GM20431 (cell line): ENCODE results near the gene FAM222B.

Source experiments
- in situ Hi-C: fragments of 300-500 bp; cut with MseI, MboI; formaldehyde crosslinking; loops from one replicate; pipeline ENCODE4 v1.15.0; 2020; ENCODE audit warnings: low sequenced_read_pairs; ENCODE audit not compliant: unreplicated experiment

Gene FAM222B

DNA sequence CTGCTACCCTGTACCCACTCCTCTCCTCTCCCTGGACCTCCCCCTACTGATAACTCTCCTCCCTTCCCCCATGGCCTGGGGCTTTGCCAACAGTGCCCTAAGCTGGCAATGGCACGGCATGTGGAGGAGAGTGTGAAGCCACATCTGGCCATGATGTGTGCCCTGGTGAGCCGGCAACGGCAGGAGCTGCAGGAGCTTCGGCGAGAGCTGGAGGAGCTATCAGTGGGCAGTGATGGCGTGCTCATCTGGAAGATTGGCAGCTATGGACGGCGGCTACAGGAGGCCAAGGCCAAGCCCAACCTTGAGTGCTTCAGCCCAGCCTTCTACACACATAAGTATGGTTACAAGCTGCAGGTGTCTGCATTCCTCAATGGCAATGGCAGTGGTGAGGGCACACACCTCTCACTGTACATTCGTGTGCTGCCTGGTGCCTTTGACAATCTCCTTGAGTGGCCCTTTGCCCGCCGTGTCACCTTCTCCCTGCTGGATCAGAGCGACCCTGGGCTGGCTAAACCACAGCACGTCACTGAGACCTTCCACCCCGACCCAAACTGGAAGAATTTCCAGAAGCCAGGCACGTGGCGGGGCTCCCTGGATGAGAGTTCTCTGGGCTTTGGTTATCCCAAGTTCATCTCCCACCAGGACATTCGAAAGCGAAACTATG, 93.6 kb downstream of the FAM222B start:
- in situ Hi-C loops: no loop called here

DNA sequence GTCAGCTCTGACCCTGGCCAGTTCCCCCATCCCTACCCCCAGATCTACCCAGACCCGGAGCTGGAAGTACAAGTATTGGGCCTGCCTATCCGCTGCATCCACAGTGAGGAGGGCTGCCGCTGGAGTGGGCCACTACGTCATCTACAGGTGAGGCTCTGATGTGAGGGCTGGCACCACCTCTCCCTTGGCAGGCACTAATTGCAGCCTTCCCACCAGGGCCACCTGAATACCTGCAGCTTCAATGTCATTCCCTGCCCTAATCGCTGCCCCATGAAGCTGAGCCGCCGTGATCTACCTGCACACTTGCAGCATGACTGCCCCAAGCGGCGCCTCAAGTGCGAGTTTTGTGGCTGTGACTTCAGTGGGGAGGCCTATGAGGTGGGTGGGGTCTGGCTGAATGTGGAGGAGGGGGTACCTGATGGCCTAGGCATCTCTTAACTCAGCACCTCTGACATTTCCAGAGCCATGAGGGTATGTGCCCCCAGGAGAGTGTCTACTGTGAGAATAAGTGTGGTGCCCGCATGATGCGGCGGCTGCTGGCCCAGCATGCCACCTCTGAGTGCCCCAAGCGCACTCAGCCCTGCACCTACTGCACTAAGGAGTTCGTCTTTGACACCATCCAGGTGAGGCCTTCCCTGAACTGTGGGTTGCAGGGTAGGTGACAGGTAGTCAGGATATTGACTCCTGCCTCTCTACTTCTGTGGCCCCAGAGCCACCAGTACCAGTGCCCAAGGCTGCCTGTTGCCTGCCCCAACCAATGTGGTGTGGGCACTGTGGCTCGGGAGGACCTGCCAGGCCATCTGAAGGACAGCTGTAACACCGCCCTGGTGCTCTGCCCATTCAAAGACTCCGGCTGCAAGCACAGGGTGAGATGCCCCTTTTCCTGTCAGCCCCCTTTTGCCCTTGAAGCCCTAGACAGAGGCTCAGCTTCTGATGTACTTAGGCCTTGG, 94.5 kb downstream of the FAM222B start:
- in situ Hi-C loops: no loop called here

DNA sequence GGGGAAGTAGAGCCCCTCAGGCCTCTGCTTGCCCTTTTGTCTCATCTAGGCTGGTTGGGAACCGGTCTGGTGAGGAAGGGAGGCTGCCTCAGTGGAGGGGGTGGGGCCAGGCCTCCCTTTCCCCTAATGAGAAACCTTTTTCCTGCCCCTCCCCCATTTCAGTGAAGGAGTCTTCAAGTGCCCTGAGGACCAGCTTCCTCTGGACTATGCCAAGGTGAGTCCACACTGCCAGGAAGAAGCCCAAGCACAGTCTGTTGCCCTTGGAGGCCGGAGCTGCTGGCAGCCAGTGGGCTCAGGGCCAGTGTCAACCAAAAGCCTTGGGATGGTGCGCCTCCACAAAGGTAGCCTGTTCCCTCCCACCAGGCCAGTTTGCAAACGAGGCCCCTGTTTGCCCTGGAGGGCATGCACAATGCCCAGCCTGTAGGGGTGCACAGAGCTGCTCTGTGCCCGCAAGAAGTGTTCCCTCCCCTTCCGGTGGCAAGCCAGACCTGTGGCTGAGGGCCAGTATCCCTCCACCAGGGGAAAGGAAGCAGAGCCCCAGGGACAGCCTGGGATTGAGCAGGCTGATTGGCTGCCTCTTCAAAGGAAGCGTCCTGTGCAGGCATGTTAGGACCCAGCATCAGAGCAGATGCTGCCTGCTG, 95.4 kb downstream of the FAM222B start:
- in situ Hi-C loops: no loop called here

DNA sequence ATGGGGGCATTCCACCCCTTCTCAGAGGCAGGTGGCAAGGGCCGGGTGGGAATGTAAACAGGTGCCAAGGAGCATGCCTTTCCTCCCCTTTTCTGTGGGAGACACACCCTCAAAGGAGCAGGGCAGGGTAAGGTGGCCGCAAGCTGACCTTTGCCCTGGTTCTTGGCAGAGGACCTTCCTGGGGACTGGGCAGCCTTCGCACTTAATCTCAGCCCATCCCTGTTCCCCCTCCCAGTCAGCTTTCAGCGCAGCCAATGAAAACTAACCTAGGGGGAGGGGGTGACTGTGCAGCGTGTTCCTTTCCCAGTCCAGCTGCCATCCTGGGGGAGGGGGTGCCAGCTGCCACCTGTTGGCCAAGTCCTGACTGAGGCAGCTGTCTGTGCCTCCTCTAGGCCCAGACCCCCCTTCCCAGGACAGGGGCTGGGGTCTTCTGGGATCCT, 96.0 kb downstream of the FAM222B start:
- in situ Hi-C loops: no loop called here

DNA sequence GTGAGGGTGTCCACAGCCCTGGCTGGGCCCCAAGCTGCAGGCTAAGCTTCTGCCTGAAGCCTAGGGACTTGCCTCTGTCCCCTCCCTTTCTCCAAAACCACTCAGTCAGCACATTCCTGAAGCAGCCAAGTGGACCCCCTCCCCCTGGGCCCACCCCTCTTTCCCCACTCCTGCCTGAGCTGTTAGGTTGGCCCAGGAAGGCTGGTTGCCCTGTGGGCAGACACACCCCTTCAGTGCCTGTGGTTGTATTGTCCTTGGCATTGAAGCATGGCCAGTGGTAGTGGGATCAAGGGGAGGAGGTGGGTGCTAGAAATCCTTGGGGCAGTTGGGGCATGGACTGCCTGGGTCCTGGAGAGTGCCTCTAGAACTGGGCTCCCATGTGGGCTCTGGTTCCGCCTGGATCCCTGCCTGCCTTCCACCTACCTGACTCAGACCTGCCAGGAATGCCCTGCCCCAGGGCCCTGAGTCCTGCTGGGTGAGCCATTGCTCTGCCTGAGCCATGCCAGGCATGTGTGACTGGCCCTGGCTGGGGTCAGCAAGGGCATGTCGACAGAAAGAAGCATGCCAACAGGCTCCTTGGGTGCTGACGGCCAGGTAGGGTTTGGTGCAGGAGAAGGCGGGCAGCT, 96.7 kb downstream of the FAM222B start:
- in situ Hi-C loops: no loop called here

DNA sequence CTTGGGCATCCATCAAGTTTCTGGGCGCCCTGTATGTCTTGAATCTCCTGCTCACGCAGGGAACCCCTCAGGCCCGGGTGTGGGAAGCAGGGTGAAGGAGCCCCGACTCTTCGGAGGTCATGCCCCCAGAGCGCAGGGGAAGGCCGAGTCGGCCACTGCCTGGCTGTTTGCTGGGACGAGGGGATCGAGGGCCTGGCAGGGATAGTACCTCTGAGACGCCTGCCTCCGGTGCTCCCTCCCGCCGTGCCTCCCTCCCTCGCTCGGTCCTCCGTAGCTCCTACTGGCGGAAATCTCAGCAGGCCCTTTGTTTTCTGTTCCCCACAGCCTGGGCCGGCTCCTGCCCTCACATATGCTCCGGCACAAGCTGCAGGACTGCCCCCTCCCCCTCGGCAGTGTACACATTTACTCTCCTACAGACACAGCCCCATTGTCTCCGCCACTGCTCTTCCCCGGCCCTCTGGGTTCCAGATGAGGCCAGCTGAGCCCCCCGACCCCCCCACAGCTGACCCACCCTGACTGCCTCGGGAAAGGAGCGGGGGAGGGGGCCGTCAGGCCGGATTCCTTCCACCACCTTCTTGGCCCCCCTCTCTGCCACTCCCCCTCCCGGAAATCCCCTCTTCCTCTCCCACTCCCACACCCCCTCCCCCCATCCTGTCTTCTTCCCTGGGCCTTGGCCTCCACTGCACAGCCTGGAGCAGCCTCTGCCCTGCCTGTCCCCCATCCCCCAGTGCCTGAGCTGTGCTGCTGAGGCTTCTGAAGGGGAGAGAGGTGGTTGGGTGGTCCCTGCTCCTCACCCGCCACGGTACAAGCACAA, 97.4 kb downstream of the FAM222B start:
- in situ Hi-C loops: no loop called here

DNA sequence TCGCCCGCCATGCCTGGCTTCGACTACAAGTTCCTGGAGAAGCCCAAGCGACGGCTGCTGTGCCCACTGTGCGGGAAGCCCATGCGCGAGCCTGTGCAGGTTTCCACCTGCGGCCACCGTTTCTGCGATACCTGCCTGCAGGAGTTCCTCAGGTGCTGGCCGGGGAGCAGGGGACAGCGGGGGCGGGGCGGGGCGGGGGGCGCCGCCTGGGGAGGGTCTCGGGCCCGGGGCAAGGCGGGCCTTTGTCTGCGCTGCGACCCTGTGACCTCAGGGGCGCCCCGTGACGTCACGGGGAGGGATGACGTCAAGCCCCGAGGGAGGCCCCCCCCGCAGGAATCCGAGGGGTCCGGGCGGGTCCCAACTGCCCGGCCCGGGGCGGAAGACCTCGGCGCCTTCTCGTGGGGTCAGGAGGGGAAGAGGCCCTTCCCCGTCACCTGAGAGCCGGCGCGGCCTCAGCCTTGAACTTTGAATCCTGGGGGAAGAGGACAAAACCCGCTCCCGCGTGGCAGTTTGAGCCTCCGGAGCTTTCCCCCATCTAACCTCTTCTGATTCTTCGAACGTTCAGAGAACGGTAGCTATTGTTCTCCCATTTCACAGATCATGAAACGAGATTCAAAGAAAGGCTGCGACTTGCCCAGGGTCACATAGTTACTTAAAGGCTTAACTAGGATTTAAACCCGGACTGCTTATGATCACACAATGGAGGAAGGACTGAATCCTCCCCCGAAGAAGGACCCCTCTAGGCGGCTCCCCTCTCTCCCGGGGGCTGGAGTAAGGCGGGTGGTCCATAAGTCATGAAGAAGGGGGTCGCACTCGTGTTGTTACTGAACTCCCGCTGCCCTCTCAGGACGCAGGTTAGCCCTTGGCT, 98.3 kb downstream of the FAM222B start:
- in situ Hi-C loops: no loop called here

DNA sequence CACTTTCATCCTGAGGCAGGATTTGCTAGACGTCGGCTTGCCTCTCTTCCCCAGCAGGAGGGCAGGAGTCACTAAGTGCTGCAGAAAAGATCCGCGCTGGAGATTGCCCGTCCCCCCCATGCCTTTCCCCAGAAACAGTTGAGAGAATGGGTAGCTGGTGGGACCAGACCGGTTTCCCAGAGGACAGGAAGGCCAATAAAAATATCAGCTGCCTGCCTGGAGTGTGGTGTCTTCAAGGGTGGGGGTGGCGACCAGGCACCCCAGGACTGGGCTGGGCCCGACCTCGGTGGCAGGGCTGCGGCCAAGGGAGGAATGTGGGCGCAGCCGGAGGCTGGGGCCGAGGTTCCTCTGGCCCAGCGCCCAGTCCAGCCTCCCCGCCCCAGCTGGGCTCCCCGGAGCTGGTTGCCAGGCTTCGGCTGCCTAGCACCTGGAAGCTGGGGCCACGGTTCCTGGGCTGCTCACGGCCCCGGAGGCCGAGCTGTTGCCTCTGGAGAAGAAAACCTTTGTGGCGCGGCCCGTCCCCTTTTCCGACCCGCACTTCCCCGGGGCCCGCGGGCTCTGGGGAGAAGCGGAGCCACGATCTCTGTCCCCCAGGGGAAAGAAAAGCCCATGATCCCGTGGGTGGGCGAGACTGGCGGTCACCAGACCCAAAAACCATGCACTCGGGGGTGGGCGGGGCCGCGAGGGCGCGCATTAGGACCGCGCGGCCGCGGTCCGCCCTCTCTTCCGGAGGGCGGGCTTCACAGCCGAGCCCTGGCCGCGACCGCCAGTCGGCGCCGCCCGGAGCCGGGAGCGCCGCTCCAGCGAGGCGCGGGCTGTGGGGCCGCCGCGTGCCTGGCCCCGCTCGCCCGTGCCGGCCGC, 99.1 kb downstream of the FAM222B start, which contains the start of gene TRAF4:
Gene TRAF4 (plus strand): TSS at position 769 of the 861 bp plus-strand sequence. CDS start 102 bp downstream, outside the sequence.
- in situ Hi-C loops: no loop called here

DNA sequence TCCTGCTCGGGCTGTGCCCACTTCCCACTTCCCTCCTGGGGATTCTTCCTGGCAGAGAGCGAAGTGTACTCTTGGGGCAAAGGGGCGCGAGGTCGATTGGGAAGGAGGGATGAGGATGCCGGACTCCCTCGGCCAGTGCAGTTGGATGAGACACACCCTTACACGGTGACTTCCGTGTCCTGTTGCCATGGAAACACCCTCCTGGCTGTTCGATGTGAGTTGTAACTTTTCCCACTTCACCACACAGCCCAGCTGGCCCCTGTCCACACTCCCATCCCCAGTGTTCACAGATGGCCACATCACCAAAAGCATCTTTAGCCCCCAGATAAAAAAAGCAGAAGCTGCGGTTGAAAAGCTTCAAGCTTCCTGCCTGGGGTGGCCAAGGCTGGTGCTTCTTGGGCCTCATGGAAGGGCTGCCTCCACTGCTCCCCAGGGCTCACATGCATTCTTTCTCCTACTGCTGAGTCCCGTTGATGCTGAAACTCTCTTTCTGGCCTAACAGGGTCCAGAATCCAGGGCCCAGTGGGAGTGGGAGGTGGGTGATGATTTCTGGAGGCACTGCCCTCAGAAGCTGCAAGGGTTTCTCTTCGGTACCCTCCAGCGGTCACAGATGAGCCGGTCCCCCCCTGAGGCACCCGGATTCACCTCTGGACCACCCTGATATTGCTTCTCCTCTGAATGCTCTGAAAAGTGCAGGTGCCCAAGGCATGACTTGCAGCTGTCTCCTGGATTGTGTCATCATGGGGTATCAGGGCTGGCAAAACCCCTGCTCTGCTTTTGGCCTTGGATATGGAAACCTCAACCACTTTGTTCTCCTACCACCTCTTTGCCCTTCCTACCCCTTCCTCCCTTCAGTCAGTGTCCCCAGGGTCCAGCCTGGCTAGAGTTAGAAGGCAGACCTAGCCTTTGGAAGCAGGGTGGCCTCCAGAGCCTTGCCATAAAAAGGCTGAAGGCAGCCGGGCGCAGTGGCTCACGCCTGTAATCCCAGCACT, 100.9 kb downstream of the FAM222B start:
- in situ Hi-C loops: no loop called here

DNA sequence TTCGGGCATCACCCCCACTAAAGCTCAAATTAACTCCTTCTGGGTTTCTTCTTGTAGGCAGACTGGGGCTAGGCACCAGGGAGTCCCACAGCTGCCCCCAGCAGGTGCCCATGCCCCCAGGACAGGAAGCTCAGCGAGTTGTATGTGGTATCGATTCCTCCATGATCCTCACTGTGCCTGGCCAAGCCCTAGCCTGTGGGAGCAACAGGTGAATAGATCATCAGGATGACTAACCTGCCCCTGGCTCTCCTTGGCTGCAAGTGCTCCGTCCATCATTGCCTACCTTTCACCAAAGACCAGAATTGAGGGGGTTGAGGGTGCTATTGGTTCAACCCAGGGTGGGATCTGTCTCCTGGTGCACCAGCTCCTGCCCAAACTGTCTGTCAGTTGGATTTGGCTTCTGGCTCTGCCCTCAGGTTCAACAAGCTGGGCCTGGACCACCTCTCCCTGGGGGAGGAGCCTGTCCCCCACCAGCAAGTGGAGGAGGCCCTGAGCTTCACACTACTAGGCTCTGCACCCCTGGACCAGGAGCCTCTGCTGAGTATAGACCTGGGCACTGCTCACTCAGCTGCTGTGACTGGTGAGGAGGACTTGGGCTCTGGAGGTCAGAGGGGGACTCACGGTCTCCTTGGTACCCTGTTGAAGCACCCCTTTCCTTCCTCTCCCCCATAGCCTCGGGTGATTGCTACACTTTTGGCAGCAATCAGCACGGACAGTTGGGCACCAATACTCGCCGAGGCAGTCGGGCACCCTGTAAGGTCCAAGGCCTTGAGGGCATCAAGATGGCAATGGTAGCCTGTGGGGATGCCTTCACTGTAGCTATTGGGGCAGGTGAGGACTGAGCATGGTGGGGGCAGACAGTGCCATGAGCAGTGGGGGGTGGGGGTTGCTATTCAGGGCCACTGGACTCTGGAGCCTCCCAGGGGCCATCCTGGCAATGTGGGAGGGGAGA, 101.9 kb downstream of the FAM222B start:
- in situ Hi-C loops: no loop called here

DNA sequence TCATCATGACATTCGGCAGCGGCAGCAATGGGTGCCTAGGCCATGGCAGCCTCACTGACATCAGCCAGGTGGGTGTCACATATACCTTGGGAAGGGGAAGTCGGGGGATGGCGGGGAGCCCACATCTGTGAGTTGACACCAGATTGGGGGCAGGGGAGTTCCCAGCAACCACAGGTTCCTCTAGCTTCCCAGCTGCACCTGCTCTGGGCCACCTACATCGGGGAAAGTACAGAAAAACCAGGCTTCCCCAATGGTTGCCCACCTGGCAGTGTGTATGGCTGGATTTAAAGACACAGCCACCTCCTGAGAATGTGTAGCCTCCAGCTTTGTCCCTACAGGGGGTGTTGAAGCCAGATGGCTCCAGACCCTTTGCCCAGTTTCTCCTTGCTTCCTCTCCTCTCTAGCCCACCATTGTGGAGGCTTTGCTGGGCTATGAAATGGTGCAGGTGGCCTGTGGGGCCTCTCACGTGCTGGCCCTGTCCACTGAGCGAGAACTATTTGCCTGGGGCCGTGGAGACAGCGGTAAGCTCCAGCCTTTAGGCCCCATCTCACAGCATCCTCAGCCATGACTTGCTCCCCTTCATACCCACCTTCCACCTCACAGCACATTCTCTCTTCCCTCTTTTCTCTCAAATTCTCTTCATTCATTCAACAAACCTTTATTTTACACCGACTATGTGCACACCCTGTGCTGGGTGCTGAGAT, 103.8 kb downstream of the FAM222B start:
- in situ Hi-C loops: no loop called here

DNA sequence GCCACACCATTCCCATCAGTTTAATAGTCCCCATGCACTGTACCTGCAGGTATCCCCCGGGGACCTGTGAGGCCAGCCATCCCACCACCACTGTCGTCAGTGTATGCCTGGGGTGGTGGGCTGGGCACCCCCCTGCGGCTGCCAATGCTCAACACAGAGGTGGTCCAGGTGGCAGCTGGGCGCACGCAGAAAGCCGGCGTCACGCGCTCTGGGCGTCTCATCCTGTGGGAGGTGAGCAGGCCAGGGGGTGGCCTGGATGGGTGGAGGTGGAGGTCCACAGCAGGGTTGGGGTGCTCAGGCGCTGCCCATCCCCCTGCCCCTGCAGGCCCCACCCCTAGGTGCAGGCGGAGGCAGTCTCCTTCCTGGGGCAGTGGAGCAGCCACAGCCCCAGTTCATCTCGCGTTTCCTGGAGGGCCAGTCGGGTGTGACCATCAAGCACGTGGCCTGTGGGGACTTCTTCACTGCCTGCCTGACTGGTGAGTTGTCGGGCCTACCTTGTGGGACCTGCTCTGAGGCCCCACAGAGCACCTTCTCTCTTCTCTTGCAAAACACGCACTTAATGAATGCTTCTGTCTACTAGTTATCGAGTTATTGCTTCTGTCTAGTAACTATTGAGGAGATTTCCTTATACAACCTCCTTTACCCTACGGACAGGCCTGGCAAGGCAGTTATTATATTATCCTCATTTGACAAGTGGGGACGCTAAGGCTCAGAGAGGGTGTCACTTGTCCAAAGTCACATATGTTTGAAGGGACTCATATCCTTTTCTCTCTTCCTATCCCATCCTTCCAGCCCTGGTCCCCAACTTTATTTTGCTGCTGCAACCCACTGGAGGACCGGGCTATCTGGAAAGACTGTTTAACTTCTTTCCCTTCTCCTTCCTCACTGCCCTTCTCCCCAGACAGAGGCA, 104.6 kb downstream of the FAM222B start:
- in situ Hi-C loops: no loop called here

DNA sequence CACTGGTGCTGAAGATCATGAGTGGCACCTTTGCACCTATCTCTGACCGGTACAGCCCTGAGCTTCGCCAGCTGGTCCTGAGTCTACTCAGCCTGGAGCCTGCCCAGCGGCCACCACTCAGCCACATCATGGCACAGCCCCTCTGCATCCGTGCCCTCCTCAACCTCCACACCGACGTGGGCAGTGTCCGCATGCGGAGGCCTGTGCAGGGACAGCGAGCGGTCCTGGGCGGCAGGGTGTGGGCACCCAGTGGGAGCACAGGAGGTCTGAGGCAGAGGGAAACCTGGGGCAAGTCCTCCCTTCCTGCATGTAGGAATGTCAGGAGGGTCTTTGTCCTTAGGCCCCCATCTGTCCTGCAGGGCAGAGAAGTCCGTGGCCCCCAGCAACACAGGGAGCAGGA, 105.3 kb downstream of the FAM222B start:
- in situ Hi-C loops: no loop called here
